ELF-1 (cell line): Measurements from ENCODE around the gene PIGU.
"Not testable (repeated sequence)": the region's sequence is repeated elsewhere in the genome, so short reads cannot be mapped to it uniquely, and the experiment has no call there.

Source experiments
- DNase-seq: peaks from one replicate; pipeline ENCODE4 v3.0.0-alpha.2; 2016; ENCODE audit warnings: low read depth, low spot score

The PIGU gene

DNA sequence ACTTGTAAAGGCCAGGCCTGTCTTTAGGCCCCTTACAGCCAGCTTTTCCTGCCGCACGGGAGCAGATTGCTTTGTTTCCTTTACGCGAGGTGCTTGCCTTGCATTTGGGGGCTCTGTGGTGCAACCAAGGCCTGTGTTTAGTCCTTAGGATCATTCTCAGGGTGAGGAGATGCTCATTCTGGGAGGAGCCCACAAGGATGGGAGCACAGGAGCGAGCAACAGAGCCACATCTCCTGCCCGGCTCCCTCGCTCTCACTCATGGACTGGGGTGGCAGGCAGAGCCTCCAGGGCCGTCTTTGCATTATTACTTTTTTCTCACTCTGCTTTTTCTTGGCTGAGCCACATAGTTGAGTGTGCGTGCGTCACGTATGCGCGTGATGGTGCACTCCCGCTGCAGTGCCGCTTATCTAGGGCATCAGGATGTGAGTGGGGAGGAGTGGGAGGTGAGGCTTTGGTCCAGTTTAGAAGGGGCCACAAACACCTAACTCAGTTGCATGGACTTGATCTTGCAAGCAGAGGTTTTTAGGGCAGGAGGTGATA is 141.5 kb downstream of the PIGU start:
- no peak for DNase-seq

DNA sequence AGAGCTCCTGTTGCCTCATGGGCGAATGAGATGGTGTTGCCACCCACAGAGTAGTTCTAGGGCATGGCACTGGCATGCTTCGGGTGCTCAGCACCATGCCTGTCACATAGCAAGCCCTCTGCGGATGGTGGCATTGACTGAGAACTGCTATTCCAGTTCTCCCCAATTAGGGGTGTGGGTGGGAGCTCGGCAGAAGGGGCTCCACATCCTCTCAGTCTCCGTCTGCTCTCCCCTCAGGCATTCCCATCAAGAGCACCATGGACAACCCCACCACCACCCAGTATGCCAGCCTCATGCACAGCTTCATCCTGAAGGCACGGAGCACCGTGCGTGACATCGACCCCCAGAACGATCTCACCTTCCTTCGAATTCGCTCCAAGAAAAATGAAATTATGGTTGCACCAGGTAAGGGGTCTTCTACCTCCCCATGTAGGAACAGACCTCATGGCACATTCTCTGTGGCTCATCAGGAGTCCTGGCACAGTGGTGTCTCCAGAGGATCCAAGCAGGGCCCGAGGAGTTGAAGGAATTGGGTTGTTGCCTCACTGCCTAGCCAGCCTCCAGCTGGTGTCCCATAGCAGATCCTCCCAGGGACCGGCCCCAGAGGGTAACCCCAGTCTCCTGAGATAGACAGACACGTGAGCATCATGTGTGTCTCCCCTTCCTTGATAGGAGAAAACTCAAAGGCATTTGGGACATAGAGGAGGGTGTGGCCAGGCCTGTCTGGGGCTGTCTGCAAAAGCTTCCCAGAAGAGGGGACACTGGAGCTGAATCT is 142.3 kb downstream of the PIGU start:
- no peak for DNase-seq

GRCh38 chr20:34532756-34533155 is 144.1 kb downstream of the PIGU start:
- no peak for DNase-seq

DNA sequence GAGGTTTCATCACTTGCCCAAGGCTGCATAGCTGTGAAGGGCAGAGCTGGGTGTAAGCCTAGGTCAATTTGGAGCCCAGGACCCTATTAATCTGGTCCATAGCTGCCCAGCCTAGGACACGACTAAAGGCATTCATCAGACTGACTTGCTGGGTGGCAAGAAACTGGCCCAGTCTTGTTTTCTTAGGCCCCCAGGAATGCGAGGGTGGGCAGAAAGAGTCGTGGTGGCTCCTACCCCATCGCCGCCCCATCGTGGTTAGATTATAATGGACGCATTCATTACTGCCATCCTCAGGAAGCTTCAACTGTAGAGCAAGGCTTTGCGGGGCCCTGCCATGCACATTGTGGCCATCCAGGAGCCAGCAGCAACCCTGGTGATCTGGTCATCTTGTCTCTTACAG is 144.6 kb downstream of the PIGU start:
- no peak for DNase-seq

DNA sequence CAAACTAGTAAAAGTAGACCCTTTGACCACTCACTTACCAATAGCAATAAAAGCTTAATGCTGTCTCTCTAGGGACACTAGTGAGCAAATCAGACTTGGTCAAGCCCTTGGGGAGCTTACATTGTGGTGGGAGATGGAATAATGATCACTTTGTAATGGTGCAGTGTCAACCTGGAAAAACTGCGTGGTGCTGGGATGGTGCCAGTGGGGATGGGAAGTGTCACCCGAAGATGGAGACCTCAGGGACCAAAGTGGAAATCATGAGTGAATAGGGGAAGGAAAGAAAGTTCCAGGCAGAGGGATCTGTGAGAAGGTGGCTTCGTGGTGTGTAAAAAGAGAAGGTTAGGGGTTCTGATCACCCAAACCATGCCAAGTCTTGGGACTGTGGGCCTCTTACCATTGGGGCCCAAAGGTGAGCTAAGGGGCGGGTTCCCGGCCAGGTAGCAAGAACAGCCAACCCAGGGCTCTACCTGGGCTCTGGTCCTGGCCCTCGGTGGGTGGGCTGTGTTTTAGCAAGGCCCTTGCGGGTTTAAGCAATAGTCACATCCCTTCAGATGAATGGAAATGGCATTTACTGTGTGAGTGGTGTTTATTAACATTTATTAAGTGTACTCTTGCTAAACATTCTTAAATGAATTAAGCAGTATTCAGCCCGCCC is 145.2 kb downstream of the PIGU start:
- no peak for DNase-seq

DNA sequence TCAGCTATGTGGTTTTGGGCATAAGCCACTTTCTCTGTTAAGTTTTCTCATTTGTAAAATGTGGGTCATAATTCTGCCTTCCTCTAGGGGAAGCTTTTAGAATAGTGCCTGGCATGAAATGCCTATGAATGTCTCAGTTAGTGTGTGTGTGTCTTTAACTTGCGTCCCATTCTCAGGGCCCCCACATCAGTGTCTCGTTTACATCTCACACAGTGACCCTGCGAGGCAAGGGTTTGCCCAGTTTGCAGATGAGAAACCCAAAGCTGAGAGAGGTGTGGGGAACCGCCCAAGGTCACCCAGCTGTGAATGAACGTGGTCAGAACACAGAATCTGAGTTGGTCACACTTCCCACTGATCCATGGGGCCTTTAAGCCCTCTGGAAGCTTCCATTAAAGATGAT is 146.6 kb downstream of the PIGU start:
- no peak for DNase-seq

GRCh38 chr20:34529742-34530141 is 147.2 kb downstream of the PIGU start:
- DNase-seq: no peak

DNA sequence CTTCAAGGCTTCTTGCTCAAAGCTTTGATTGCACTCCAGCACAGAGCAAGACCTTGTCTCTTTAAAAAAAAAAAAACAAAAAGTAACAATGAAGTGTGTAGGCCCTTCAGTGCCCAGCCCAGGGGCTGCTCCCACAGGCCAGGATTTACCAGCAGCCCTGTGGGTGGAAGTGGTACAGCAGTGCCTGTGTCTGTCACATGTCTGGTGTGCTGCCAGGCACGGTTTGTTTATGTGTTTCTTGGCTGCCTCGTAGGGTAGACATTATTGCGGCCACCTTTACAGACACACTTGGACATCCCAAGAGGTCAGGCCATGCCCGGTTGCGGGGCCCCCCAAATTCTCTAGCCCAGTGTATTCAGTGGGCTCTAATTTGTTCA is 148.0 kb downstream of the PIGU start:
- DNase-seq: no peak

GRCh38 chr20:34527016-34527415 is 149.9 kb downstream of the PIGU start:
- no peak for DNase-seq

GRCh38 chr20:34526466-34526865 is 150.4 kb downstream of the PIGU start:
- DNase-seq: no peak

DNA sequence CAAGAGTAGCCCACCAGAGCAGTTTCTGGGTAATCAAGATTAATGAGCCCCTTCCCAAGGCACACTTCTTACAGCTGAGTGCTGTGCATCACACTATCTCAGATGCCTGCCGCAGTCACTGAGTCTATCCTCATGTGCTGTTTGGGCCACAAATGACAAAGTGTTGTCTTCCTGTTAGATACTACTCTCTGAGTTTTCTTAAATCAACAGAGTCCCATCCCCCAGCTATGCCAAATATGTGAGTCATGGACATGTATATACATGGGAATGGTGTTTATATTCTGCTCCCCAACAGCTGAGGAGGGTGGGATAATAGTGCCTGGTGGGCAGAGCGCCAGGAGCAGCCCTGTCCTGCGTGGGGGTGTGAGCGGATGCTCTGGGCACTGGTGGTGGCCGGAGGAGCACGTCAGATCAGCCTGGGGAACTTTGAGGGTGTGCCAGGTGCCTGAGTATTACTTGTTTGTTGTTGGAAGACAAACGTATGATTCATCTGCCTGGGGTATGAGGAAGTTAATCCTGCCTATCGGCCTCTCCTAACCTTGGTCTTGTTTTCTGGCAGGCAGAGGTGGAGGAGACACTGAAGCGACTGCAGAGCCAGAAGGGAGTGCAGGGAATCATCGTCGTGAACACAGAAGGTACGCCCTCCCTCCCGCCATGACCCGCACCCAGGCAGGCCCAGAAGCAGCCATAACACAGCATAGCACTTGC is 151.0 kb downstream of the PIGU start:
- DNase-seq: peak; percentile 45

DNA sequence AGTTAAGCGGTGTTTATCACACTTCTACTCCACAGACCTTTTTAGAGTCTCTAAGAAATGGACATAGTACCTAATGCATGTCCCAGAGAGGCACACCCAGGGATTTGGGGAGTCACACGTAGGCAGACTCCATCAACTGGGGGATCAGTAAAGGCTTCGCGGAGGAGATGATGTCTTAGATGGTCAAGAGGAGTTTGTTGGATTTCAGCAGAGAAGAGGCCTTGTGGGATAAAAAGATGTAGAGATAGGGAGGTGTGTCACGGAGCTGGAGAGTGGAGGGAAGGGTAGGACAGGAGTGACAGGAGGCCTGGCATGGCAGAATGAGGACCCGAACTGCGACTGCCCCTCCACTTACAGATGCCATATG is 151.6 kb downstream of the PIGU start:
- DNase-seq: no peak

- DNase-seq: no peak
Measured at GRCh38 chr20:34524426-34524825, 152.5 kb downstream of the PIGU start.

DNA sequence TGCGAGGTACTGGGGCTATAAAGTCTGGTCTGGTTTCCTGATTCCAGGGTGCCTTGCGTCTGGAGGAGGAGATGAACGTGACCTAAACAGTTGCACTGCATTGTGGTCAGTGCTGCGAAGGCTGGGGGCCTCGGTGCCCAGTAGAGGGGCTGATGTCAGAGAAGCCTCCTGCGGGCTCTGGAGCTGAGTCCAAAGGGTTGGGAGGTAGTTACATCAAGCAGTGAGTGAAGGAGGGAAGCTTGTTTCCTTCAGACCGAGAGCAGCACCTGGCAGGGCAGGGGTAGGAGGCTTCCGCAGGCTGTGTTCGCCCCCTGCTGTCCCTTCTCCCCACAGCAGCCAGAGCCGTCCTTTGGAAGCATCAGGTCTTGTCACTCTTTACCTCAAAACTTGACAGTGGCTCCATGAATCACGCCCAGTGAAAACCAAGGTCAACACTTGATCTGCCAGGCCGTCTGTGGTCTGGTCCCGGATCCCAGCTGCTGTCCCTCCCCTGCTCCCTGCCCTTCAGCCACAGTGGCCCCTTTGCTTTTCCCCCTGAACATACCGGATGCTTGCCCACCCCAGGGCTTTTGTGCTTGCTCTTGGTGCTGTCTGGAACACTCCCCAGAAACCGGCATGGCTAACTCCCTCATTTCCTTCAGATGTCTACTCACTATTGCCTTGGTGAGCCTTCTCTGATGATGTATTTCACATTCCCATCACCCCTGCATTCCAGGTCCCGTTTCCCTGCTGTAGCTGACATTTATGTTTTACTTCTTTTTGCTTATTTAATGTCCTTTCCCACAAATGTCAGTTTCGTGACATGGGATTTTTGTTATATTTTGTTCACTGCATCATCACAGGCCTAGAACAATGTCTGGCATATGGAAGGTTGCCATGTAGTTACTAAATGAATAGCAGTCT is 153.7 kb downstream of the PIGU start:
- DNase-seq: peak; percentile 85

DNA sequence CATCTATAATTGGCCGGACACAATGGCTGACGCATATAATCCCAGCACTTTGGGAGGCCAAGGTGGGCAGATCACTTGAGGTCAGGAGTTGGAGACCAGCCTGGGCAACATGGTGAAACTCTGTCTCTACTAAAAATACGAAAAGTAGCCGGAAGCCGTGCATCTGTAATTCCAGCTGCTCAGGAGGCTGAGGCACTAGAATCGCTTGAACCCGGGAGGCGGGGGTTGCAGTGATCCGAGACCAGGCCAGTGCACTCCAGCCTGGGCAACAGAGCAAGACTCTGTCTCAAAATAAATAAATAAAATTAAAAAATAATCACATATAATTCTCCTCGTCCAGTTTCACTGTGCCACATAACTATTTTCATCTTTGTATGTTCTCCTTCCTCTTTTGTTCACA is 157.1 kb downstream of the PIGU start:
- DNase-seq: not testable (repeated sequence)

DNA sequence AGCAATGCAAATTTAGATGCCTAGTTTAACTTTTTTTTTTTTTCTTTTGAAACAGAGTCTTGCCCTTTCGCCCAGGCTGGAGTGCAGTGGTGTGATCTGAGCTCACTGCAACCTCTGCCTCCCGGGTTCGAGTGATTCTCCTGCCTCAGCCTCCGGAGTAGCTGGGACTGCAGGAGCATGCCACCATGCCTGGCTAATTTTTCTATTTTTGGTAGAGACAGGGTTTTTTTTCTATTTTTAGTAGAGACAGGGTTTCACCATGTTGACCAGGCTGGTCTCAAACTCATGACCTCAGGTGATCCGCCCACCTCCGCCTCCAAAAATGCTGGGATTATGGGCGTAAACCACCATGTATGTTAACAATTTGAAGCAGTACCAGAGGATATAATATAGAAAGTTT is 158.0 kb downstream of the PIGU start:
- not testable (repeated sequence) for DNase-seq

DNA sequence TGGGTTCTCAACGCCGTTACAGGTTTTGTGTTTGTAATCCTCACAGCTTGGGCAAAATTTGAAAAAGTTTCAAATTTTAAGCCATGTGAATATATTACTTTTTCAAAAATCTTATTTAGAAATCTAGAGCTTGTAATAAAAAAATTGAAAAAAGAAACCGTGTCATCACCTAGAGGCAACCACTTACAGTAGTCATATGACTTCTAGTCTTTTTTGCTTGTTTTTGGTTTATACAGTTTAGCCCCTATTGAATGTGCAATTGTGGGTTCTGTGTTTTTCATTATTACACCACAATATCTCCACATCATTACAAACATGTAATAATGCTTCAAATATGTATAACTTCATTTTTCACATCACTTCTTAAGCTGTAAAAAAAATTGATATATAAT is 159.8 kb downstream of the PIGU start:
- DNase-seq: no peak

GRCh38 chr20:34516247-34517113 is 160.4 kb downstream of the PIGU start, which contains the start of gene DYNLRB1:
DYNLRB1 (plus strand) TSS chr20:34516422; CDS start chr20:34516459, 37 bp downstream.
- peak; percentile 96 for DNase-seq

DNA sequence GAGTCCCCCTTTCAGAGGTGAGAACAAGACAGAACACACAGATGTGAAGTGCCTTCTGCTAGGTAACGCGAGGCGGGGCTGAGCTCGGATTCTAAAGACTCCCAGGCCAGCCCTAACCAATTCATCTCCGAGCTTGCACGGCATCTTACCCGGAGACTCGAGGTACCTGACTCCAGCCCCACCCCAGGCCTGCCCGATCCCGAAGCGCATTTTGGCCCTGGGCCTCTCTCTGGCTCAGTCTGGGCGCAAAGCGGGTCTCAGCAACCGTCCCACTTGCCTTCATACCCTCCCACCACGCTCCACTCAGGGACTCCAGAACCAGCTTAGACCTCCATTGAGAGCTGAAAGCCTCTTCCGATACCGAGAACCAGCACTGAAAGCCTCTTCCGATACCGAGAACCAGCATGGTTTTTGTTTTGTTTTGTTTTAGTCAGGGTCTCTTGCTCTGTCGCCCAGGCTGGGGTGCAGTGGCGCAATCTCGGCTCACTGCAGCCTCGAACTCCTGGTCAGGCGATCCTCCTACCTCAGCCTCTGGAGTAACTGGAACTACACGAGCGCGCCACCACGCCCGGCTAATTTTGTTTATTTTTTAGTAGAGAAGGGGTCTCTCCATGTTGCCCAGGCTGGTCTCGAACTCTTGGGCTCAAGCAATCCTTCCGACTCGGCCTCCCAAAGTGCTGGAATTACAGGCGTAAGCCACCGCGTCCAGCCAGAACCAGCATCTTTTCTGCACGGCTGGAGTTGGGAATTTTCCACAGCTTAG is 161.2 kb downstream of the PIGU start:
- peak; percentile 91 for DNase-seq
